Measurements from ENCODE around the gene CKS2. TPM values are rescaled to one million over a fixed set of nuclear protein-coding genes. Genes with fewer than 3 reads are reported as not detected.
A peak's percentile ranks its signal among the peaks of the same experiment; 100 is the strongest.

CKS2 gene
- total and polyA plus RNA-seq, 2 experiments from 2014 or later: 70.5 to 108 TPM

DNA sequence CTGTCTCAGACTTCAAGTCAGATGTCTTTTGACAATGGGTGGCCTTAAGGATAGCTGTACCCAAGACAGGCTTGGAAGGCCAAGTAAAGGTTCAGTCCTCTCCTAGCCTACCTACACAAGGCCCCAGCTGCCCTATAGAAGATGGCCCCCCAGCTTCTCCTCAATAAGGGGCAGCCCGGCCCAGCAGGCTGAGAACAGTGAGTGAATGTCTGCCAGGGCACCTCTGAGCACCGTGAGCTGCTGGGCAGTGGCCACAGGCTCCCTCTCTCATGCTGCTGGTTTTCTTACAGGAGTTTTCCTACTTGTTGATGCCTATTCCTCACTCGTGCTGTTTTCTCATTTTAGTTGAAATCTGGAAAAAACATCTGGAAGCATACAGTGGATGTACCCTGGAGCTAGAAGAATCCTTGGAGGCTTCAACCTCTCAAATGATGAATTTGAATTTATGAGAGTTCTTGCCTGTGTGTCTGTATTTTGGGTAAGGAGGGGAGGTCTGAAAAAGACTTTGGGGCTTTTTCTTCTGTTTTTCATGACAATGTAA, 47.5 kb downstream of the CKS2 start:
- no peak for DNase-seq (ENCODE audit: low read depth in 1 of 2, low spot score in 1 of 2)
- Histone ChIP-seq H3K4me3 (no peak overlapping the region), H3K36me3 (peaks cover 26% of the 10 kb centered on the region), H3K4me1 (ENCODE audit: low read depth) (peaks cover 20% of the 10 kb centered on the region), H3K27ac (peak overlapping the region; percentile 60), H3K27me3 (no peaks in the 10 kb centered on the region), H3K9me3 (ENCODE audit: low read depth) (no peaks in the 10 kb centered on the region)
- TF ChIP-seq, protein P1, sequence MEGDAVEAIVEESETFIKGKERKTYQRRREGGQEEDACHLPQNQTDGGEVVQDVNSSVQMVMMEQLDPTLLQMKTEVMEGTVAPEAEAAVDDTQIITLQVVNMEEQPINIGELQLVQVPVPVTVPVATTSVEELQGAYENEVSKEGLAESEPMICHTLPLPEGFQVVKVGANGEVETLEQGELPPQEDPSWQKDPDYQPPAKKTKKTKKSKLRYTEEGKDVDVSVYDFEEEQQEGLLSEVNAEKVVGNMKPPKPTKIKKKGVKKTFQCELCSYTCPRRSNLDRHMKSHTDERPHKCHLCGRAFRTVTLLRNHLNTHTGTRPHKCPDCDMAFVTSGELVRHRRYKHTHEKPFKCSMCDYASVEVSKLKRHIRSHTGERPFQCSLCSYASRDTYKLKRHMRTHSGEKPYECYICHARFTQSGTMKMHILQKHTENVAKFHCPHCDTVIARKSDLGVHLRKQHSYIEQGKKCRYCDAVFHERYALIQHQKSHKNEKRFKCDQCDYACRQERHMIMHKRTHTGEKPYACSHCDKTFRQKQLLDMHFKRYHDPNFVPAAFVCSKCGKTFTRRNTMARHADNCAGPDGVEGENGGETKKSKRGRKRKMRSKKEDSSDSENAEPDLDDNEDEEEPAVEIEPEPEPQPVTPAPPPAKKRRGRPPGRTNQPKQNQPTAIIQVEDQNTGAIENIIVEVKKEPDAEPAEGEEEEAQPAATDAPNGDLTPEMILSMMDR (IDR thresholded peaks at IDR 0.05; ENCODE audit: low read depth, low read length): no peak

DNA sequence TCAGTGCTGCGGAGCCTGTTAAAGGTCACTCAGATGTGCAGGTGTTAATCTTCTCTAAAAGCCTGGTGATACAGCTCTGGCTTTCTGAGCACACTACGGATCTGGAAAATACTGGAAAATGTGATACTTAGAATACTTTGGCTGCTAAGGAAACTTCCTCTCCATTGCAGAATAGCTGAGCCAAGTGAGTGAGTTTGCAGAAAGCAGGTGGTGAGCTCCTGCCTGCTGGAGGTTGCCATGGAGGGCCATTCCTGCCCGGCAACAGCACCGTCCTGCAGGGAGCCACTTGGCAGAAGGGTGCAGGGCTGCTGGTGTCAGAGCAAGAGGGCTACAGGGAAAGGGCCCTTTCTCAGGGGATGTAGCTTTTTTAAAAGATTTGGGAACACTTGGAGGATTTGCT, 48.0 kb downstream of the CKS2 start:
- peaks cover 20% of the 10 kb centered on the region for H3K4me1 ChIP-seq (ENCODE audit: low read depth)
- peaks cover 20% of the 10 kb centered on the region for H3K36me3 ChIP-seq
- DNase-seq (ENCODE audit: low read depth in 1 of 2, low spot score in 1 of 2): peak in 1 of 2 donors; percentile 52
- H3K9me3 ChIP-seq (ENCODE audit: low read depth): no peaks in the 10 kb centered on the region
- no peak overlapping the region for H3K4me3 ChIP-seq
- no peaks in the 10 kb centered on the region for H3K27me3 ChIP-seq
- TF ChIP-seq, protein P1 (IDR thresholded peaks at IDR 0.05; ENCODE audit: low read depth, low read length): no peak
- H3K27ac ChIP-seq: no peak overlapping the region

DNA sequence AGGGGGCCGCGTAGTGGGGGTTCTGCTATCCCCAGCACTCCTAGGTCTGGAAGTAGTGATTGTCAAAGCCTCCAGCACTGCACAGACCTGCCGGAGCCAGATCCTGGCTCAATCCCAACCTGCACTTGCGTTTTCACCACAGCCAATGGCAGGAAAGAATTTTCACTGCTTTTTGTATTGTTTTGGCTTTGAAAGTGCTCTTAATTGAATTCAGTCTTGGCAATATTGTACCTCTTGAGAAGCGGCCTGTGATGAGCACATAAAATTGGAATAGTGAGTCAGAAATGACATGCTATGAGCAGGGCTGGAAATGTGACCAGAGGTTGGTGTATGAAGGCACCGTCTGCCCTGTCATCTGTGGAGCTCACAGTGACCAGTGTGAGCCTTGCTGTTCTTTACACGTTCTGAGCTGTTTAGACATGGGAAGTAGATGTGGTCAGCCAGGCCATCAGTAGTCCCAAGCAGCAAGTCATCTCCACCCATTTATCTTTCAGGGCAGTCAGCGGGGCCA, 48.8 kb downstream of the CKS2 start:
- H3K27ac ChIP-seq: peak overlapping the region; percentile 24
- no peak overlapping the region for H3K4me3 ChIP-seq
- TF ChIP-seq, protein P1 (IDR thresholded peaks at IDR 0.05; ENCODE audit: low read depth, low read length): no peak
- H3K27me3 ChIP-seq: no peaks in the 10 kb centered on the region
- H3K4me1 ChIP-seq (ENCODE audit: low read depth): peaks cover 20% of the 10 kb centered on the region
- DNase-seq (ENCODE audit: low read depth in 1 of 2, low spot score in 1 of 2): no peak
- H3K9me3 ChIP-seq (ENCODE audit: low read depth): no peaks in the 10 kb centered on the region
- peaks cover 16% of the 10 kb centered on the region for H3K36me3 ChIP-seq

DNA sequence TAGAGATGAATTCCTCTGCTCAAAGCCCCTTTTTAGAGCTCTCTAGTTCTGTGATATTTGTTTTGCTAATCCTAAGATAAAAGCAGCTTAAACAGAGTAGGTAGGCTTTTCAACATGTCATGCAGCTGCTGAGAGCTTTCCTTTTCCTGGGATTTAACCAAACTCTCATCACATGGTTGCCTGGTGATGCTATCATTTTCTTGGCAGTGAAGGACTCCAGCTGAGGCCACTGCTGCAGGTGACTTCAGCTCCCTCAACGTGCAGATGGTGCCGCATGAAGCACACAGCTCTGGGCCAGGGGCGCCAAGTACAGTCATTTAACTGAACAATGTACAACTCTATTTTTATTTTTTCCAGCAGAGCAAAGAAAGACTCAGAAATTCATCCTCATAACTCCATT, 49.5 kb downstream of the CKS2 start:
- TF ChIP-seq, protein P1 (IDR thresholded peaks at IDR 0.05; ENCODE audit: low read depth, low read length): no peak
- H3K36me3 ChIP-seq: peaks cover 9% of the 10 kb centered on the region
- no peak overlapping the region for H3K4me3 ChIP-seq
- H3K27me3 ChIP-seq: no peaks in the 10 kb centered on the region
- peak overlapping the region; percentile 24 for H3K27ac ChIP-seq
- peaks cover 20% of the 10 kb centered on the region for H3K4me1 ChIP-seq (ENCODE audit: low read depth)
- H3K9me3 ChIP-seq (ENCODE audit: low read depth): no peaks in the 10 kb centered on the region
- no peak for DNase-seq (ENCODE audit: low read depth in 1 of 2, low spot score in 1 of 2)

DNA sequence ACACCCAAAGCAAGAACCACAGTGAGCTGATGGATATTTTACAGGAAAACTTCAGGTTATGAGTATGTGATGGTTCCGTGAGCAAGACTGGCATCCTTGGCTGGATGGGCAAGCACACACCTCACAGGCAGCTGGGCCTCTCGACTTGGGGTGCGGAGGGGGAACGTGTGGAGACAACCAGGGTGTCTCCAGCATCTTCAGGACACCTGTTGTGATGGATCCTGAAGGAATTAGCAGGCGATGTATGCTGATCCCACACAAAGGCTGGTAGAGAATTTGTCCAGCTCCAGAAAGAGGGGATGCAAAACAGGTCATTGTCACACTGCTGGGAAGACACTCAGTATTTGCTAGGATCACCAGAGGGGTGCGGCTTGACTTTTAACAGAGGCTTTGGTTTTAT, 50.0 kb downstream of the CKS2 start:
- H3K27ac ChIP-seq: no peak overlapping the region
- no peak for DNase-seq (ENCODE audit: low read depth in 1 of 2, low spot score in 1 of 2)
- no peaks in the 10 kb centered on the region for H3K27me3 ChIP-seq
- TF ChIP-seq, protein P1 (IDR thresholded peaks at IDR 0.05; ENCODE audit: low read depth, low read length): no peak
- peaks cover 20% of the 10 kb centered on the region for H3K4me1 ChIP-seq (ENCODE audit: low read depth)
- H3K4me3 ChIP-seq: no peak overlapping the region
- H3K9me3 ChIP-seq (ENCODE audit: low read depth): no peaks in the 10 kb centered on the region
- peaks cover 5% of the 10 kb centered on the region for H3K36me3 ChIP-seq
